Right renal cortex interstitium (tissue), 3 donors: Measurements from ENCODE around the gene TEKT5. TPM values are rescaled to one million over a fixed set of nuclear protein-coding genes. Genes with fewer than 3 reads are reported as not detected.

ENCODE experiments used
- DNase-seq, 3 donors: peaks; one replicate each; pipeline ENCODE4 v3.0.0-alpha.2; 2013; ENCODE audit warnings: low read depth in 3 of 3, low spot score in 2 of 3
- polyA plus RNA-seq, 3 donors: library from polyadenylated mRNA; unstranded; fragments of 120-200 nt; gene quantifications; one replicate each; pipeline ENCODE4 v1.2.1, GENCODE V29; 2013; ENCODE audit not compliant: insufficient read length in 3 of 3

Gene TEKT5
- polyA plus RNA-seq, 3 donors = 0.10 to 0.24 (median 0.22) TPM

- no peak for DNase-seq
Measured at GRCh38 chr16:10613785-10614485, 80.8 kb downstream of the TEKT5 start.

- DNase-seq = no peak
Measured at GRCh38 chr16:10612649-10613179, 82.0 kb downstream of the TEKT5 start.

DNA sequence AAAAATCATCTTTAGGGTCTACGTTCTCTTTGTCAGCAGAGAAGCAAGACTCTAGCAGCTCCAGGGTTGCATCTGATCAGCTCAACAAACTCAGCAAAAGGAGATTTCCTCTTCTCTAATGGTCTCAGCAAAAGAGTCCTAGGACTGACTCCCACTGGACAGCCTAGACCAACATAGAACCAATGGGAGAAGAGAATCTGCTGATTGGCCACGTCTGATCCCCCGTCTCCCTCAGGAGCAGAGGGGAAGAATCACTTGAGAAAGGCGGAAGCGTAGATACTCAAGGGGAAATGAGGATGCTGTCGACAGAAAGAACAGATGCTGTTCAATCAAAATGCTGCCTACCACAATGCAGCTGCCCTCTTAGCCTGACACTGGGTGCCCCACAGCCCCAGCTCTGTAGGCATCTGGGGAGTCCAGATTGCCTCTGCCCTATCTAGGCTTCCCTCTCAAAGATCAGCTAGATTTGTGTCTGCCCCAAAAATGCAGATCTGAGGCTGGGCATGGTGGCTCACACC is 82.8 kb downstream of the TEKT5 start:
- no peak for DNase-seq

- DNase-seq = no peak
Measured at GRCh38 chr16:10610499-10611184, 84.1 kb downstream of the TEKT5 start.

- no peak for DNase-seq
Measured at GRCh38 chr16:10609402-10609774, 85.3 kb downstream of the TEKT5 start.

- no peak for DNase-seq
Measured at GRCh38 chr16:10608687-10609401, 85.9 kb downstream of the TEKT5 start.

- DNase-seq = no peak
Measured at GRCh38 chr16:10607157-10607556, 87.6 kb downstream of the TEKT5 start.

DNA sequence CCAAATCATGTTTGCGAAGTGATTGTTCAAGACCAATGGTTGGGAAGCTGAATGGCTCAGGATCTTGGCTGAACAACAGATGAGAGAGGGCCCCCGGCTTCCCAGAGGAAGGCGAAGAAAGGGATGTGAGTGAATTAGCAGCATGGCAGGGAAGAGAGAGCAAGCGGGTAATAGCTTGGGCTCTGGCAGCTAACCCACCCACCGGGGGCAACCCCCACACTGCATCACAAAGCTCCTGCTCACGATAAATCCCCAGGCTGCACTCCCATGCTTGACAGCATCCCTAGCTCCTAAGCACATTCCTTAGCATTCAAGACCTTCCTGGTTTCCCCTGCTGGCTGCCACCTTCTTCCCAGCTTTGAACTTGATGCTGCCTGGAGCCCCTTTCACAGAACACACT is 88.1 kb downstream of the TEKT5 start:
- no peak for DNase-seq

GRCh38 chr16:10605636-10606035 is 89.1 kb downstream of the TEKT5 start:
- DNase-seq = no peak

- no peak for DNase-seq
Measured at GRCh38 chr16:10601444-10602408, 93.0 kb downstream of the TEKT5 start.

- DNase-seq = no peak
Measured at GRCh38 chr16:10600782-10601443, 93.8 kb downstream of the TEKT5 start.

DNA sequence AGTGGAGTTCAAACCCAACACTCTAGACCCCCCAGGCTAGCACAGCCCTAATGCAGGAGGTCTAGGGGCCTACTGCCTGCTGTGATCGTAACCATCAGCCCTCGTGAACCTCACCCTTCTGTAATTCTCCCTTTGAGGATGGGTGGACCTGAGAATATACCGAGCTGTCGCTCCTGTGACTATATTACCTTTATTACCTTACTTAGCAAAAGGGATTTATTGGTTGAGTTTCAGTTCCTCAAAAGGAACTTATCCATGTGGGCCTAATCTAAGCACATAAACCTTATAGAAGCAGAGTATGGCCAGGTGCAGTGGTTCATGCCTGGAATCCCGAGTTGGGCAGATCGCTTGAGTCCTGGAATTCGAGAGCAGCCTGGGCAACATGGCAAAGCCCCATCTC is 95.1 kb downstream of the TEKT5 start:
- no peak for DNase-seq

DNA sequence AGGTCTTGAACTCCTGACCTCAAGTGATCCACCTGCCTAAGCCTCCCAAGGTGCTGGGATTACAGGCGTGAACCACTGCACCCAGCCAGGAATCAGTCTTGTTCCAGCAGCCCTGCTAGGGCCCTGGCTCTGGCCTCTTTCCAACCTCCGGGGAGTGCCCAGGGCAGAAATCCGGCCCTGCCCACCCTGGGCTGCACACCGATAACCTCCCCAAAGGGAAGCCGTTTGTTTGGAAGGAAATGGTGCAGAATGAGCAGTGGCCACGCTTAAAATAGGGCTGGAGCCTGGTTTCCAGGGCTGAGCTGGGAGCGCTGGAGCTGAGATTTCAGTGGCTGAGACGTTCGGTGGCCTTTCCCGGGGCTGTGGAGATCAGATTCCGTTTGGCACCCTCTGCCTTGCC is 96.6 kb downstream of the TEKT5 start:
- DNase-seq = no peak

DNA sequence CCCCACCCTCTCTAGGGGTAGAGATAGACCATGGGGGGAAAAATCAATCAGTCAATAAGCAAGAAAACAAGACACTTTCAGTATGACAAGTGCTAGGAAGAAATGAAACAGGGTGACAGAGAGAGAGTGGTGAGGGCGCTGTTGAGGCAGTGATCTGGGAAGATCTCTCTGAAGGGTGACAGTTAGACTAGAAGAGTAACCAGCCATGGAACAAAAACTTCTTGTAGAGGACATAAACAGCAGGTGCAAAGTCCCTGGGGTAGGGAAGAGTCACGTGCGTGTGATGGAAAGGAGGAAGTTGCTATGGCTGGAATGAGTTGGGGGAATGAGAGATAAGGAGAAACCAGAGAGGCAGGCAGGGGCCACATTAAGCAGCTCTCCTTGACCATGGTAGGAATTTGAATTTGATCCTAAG is 97.5 kb downstream of the TEKT5 start:
- DNase-seq = no peak

DNA sequence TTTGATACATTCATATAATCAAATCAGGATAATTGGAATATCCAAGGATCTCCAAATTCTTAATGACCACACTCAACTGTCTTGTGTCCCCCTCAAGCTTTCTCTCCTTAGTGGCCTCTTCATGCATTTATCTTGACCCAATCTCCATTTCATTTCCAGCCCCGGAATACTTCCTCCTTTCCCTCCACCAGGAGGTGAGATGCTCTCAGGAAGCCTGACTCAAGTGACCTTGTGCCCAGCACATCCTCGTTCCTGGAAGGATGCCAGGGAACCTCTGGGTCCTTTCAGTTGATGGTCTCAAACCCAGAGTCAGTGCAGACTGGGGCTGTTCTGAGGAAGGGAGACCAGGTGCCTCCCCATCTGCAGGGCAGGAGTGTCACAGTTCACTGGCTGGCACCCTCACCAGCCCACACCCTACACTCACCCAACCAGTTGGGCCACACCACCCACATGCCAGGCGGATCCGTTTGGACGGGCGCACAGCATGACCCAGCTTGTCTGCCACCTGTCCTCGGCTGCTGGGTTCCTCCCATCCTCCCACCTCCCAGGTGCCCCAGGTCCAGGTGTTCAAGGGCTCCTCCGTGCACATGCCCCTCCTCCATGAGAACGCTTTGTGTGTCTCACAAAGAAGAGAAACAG is 100.3 kb downstream of the TEKT5 start:
- no peak for DNase-seq

DNA sequence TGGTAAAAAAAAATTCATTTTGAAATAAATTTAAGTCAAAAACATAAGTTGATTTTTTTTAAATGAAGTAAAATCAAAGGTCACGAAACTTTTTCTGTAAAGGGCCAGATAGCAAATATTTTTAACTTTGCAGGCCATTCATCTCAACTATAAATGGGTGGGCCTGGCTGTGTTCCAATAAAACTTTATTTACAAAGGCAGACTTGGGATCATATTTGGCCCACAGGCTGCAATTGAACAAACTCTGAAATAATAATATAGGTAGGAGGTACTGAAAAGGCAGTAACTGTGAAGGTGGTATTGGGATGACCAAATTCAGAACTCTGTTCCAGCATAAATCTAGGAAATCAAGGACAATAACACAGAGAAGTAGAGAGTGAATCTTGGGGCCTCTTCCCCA is 102.1 kb downstream of the TEKT5 start:
- no peak for DNase-seq

- DNase-seq = no peak
Measured at GRCh38 chr16:10590342-10590741, 104.4 kb downstream of the TEKT5 start.

GRCh38 chr16:10589109-10589508 is 105.6 kb downstream of the TEKT5 start:
- no peak for DNase-seq

- no peak for DNase-seq
Measured at GRCh38 chr16:10587622-10588021, 107.1 kb downstream of the TEKT5 start.
